GM12872 (cell line): Measurements from ENCODE around the gene KRIT1.

Experiments
- TF ChIP-seq, protein P1 (sequence below): IDR thresholded peaks from 3 replicates; pipeline ENCODE4 v1.5.1; 2011; ENCODE audit warnings: low read depth, mild to moderate bottlenecking, low read length, moderate library complexity; ENCODE audit not compliant: insufficient read depth

The KRIT1 gene

DNA sequence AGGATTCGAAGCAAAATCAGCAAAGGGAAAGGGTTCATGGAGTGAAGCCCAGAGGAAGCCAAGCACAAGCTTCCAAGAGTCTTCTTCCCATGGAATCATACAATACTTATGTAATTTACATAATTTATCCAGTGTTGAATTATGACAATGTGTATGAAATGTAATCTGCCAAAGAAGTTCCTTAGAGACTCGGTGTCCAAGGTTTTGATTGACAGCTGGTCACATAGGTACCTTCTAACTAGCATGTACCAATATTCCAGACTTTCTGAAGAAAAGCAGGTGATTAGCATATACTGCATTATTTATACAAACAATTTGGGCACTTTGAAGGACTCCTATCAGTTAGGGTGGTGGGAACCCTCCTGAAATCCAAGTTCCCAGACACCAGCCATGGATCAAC, 35.3 kb upstream of the KRIT1 start:
- TF ChIP-seq, protein P1, sequence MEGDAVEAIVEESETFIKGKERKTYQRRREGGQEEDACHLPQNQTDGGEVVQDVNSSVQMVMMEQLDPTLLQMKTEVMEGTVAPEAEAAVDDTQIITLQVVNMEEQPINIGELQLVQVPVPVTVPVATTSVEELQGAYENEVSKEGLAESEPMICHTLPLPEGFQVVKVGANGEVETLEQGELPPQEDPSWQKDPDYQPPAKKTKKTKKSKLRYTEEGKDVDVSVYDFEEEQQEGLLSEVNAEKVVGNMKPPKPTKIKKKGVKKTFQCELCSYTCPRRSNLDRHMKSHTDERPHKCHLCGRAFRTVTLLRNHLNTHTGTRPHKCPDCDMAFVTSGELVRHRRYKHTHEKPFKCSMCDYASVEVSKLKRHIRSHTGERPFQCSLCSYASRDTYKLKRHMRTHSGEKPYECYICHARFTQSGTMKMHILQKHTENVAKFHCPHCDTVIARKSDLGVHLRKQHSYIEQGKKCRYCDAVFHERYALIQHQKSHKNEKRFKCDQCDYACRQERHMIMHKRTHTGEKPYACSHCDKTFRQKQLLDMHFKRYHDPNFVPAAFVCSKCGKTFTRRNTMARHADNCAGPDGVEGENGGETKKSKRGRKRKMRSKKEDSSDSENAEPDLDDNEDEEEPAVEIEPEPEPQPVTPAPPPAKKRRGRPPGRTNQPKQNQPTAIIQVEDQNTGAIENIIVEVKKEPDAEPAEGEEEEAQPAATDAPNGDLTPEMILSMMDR, result no peak

DNA sequence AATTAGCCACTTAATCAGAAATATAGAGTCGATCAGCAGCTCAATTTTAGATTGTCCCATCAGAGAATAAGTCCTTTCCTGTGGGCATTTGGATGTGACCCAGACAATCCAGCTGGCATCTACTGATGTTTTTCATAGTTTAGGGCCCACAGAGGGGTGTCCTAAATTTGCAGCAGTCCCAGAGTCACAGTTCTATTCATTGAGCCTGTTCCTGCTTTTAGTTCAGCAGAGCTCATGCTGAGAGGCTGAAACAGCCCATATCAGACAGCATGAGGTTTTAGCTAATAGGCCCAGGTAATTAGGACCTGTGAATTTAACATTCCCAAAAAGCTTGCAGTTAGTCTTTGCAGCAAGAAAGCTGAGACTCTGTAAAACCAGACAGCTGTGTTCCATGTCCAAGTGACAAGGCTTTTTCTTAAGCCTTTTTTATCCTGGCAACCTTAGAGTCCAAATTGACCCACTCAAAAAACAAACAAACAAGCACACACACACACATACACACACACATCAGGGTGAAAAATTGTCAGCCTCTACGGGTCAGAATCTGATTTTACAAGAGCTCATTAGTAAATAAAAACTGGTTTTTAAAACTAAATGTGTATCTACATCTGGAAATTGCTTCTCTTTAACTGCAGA, 33.8 kb upstream of the KRIT1 start:
- TF ChIP-seq, protein P1, result no peak

DNA sequence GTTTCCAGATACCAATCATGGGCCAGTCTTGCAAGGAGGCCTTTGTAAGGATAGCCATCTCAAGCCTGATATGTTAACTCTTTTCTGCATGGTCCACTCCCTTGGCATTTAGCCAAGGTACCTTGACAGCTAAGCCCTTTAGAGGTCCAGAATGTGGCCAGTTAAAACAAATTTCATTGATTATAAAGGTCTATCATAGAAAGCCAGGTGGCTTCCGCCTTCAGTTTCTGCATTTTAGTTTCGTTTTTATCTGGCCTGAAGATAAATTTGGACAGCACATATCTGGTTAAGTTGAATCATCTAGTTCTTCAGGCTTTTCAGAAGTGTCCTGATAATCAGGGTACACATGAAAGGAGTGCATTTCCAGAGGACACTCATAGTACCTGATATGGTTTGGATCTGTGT, 30.7 kb upstream of the KRIT1 start:
- TF ChIP-seq, protein P1, result no peak

DNA sequence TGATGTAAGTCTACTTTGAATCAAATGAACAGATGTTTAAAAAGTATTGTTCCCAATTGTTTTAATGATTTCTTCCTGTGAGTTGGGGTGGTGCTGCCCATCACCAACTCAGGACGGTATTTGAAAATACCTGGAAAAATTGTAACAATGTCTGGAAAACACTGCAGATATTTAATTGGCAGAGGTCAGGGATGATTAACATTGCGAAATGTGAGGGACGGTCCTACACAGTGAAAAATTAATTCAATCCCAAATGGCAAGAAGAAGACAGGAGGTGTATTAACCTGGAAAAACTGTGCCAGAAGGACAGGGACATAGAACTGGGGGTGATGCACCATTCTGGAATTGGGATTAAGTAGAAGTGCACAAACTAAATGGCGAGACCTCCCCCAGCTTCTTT, 29.6 kb upstream of the KRIT1 start:
- TF ChIP-seq, protein P1, result no peak

DNA sequence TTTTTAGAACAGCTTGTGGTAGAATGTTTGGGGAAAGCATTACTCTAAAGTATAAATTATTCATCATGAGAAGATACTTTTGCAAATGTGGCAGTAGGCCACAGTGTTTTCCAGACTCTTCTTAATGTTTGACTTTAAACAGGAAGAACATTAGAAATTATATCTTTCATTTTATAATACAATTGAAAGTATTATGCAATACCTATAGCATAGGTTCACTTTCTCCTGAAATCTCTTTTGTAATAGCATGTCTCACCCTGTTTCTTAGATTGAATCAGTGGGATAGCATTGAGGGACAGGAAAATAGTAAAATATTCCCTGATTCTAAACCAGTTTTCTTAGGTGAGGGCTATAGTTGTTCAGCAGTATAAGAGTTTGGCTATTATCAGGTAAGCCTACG, 23.2 kb upstream of the KRIT1 start:
- TF ChIP-seq, protein P1, result no peak

DNA sequence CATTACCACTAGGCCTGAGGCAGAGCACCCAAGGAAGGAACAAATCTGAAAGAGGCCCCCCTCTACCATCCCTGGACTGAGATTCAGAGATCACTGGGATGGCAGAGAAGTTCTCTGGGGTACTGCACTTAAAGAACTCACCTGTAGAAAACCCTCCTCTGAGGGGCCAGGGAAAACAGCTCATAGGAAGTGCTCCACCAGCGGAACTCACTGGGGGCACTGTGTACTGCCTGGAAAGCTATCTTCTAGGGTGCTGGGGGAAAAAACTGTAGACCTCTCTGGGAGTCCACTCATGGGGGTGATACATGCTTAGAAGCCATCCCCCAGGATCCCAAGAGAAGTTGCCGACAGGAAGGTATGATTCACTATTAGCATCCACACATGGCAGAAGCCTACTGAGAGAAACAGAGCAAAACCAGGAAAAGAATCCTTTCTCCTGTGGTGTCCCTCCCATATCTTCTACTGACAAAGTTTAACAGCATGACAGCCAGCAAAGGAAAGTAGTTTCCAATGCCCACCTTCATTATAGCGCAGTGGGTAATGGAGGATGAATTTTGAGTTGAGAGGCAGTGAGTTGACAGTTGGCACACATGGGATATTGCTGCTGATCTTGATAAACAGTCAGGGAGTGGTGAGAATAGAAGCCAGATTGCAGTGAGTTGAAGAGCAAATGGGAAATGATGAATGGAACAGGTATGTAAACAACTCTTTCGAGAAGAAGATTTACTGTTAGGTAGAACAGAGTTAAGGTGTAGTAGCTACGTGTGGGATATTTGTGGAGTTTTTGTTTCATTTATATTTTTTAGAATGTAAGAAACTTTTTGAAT, 20.9 kb upstream of the KRIT1 start:
- TF ChIP-seq, protein P1, result no peak

DNA sequence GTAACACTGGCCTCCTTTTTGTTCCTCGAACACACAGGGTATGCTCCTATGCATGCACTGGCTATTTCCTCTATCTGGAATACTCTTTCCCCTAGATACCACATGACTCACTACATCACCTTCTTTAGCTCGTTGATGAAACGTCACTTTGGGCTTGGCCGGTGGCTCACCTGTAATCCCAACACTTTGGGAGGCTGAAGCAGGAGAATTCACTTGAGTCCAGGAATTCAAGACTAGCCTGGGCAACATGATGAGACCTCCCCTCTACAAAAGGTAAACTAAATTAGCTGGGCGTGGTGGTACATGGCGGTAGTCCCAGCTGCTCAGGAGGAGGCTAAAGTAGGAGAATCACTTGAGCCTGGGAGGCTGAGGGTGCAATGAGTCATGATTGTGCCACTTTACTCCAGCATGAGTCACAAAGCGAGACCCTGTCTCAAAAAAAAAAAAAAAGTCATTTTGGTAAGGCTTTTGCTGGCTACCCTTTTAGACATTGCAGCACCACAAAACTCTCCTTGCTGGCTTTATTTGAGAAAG, 14.6 kb upstream of the KRIT1 start:
- TF ChIP-seq, protein P1, result no peak
